ENCODE data around the gene CENPE.
A peak's percentile ranks its signal among the peaks of the same experiment; 100 is the strongest.

Gene CENPE

GRCh38 chr4:103098756-103099440 lies 99.2 kb downstream of the CENPE start:
- H3K27ac Mint-ChIP-seq, result peak overlapping the region in 1 of 2 donors; percentile 92
- no peak for ATAC-seq
- peak overlapping the region; percentile 85 to 90 for H3K4me3 Mint-ChIP-seq
- no peaks in the 10 kb centered on the region for H3K9me3 Mint-ChIP-seq
- peaks cover 35% of the 10 kb centered on the region for H3K4me1 Mint-ChIP-seq
- DNase-seq, result no peak
- H3K27me3 Mint-ChIP-seq, result no peaks in the 10 kb centered on the region

- peaks cover 35% of the 10 kb centered on the region for H3K4me1 Mint-ChIP-seq
- no peaks in the 10 kb centered on the region for H3K9me3 Mint-ChIP-seq
- no peak overlapping the region for H3K27ac Mint-ChIP-seq
- H3K27me3 Mint-ChIP-seq, result no peaks in the 10 kb centered on the region
- no peak for ATAC-seq
- DNase-seq, result no peak
- H3K4me3 Mint-ChIP-seq, result peak overlapping the region in 1 of 2 donors; percentile 90
Measured at GRCh38 chr4:103098341-103098740, 99.8 kb downstream of the CENPE start.

- no peak for DNase-seq
- Mint-ChIP-seq H3K9me3 (no peaks in the 10 kb centered on the region), H3K4me3 (no peak overlapping the region), H3K27me3 (no peaks in the 10 kb centered on the region), H3K4me1 (peaks cover 47% of the 10 kb centered on the region), H3K27ac (peak overlapping the region in 1 of 2 donors; percentile 55)
- ATAC-seq, result no peak
Measured at GRCh38 chr4:103097112-103097511, 101.0 kb downstream of the CENPE start.

GRCh38 chr4:103095080-103095479 lies 103.1 kb downstream of the CENPE start:
- H3K27me3 Mint-ChIP-seq, result no peaks in the 10 kb centered on the region
- ATAC-seq, result no peak
- H3K9me3 Mint-ChIP-seq, result no peaks in the 10 kb centered on the region
- H3K4me1 Mint-ChIP-seq, result peaks cover 55% of the 10 kb centered on the region
- no peak overlapping the region for H3K4me3 Mint-ChIP-seq
- no peak overlapping the region for H3K27ac Mint-ChIP-seq
- no peak for DNase-seq

- ATAC-seq (no peak), DNase-seq (no peak)
- Mint-ChIP-seq H3K4me1 (peaks cover 27% of the 10 kb centered on the region), H3K27me3 (no peaks in the 10 kb centered on the region), H3K9me3 (no peaks in the 10 kb centered on the region), H3K27ac (no peak overlapping the region), H3K4me3 (peak overlapping the region in 1 of 2 donors; percentile 17)
Measured at GRCh38 chr4:103092245-103092644, 105.9 kb downstream of the CENPE start.

- Mint-ChIP-seq H3K4me1 (peaks cover 23% of the 10 kb centered on the region), H3K9me3 (no peaks in the 10 kb centered on the region), H3K27ac (peak overlapping the region in 1 of 2 donors; percentile 19), H3K4me3 (peak overlapping the region in 1 of 2 donors; percentile 43), H3K27me3 (no peaks in the 10 kb centered on the region)
- ATAC-seq (peak; percentile 64), DNase-seq (peak; percentile 31 to 40)
Measured at GRCh38 chr4:103091601-103092223, 106.4 kb downstream of the CENPE start.

- ATAC-seq (no peak), DNase-seq (no peak)
- Mint-ChIP-seq H3K9me3 (no peaks in the 10 kb centered on the region), H3K27me3 (no peaks in the 10 kb centered on the region), H3K4me1 (peaks cover 21% of the 10 kb centered on the region), H3K27ac (no peak overlapping the region), H3K4me3 (no peak overlapping the region)
Measured at GRCh38 chr4:103089481-103089880, 108.7 kb downstream of the CENPE start.

- Mint-ChIP-seq H3K27me3 (no peaks in the 10 kb centered on the region), H3K27ac (no peak overlapping the region), H3K9me3 (no peaks in the 10 kb centered on the region), H3K4me1 (peaks cover 3% of the 10 kb centered on the region), H3K4me3 (no peak overlapping the region)
- ATAC-seq (no peak), DNase-seq (no peak)
Measured at GRCh38 chr4:103086551-103086950, 111.6 kb downstream of the CENPE start.

GRCh38 chr4:103085555-103086196 lies 112.5 kb downstream of the CENPE start:
- Mint-ChIP-seq H3K27ac (peak overlapping the region in 1 of 2 donors; percentile 31), H3K9me3 (no peaks in the 10 kb centered on the region), H3K4me3 (no peak overlapping the region), H3K27me3 (no peaks in the 10 kb centered on the region), H3K4me1 (no peaks in the 10 kb centered on the region)
- DNase-seq (no peak), ATAC-seq (no peak)

GRCh38 chr4:103079621-103080020 lies 118.5 kb downstream of the CENPE start:
- H3K4me1 Mint-ChIP-seq, result peaks cover 27% of the 10 kb centered on the region
- ATAC-seq (no peak), DNase-seq (no peak)
- H3K4me3 Mint-ChIP-seq, result no peak overlapping the region
- H3K27ac Mint-ChIP-seq, result peak overlapping the region in 1 of 2 donors; percentile 46
- H3K9me3 Mint-ChIP-seq, result no peaks in the 10 kb centered on the region
- H3K27me3 Mint-ChIP-seq, result no peaks in the 10 kb centered on the region

GRCh38 chr4:103076747-103077347 lies 121.3 kb downstream of the CENPE start, which contains the start of gene SLC9B2:
TSS of gene SLC9B2 (minus strand) at chr4:103076761. CDS start at chr4:103067550, 9,211 bp downstream.
- H3K27me3 Mint-ChIP-seq, result no peaks in the 10 kb centered on the region
- H3K4me1 Mint-ChIP-seq, result peaks cover 47% of the 10 kb centered on the region
- no peaks in the 10 kb centered on the region for H3K9me3 Mint-ChIP-seq
- ATAC-seq (peak; percentile 73), DNase-seq (no peak)
- peak within 1 kb of the TSS; percentile 98 to 99 for H3K4me3 Mint-ChIP-seq
- H3K27ac Mint-ChIP-seq, result peak within 1 kb of the TSS; percentile 100

- Mint-ChIP-seq H3K27me3 (no peaks in the 10 kb centered on the region), H3K4me3 (peak overlapping the region; percentile 98 to 99), H3K4me1 (peaks cover 48% of the 10 kb centered on the region), H3K27ac (peak overlapping the region; percentile 100), H3K9me3 (no peaks in the 10 kb centered on the region)
- DNase-seq (peak; percentile 72 to 78), ATAC-seq (peak; percentile 83)
Measured at GRCh38 chr4:103075894-103076746, 122.0 kb downstream of the CENPE start.

- peaks cover 52% of the 10 kb centered on the region for H3K4me1 Mint-ChIP-seq
- H3K27ac Mint-ChIP-seq, result peak overlapping the region; percentile 99 to 100
- H3K27me3 Mint-ChIP-seq, result no peaks in the 10 kb centered on the region
- no peak for DNase-seq
- peak overlapping the region; percentile 98 to 99 for H3K4me3 Mint-ChIP-seq
- ATAC-seq, result no peak
- H3K9me3 Mint-ChIP-seq, result no peaks in the 10 kb centered on the region
Measured at GRCh38 chr4:103075435-103075893, 122.7 kb downstream of the CENPE start.

- H3K4me1 Mint-ChIP-seq, result peaks cover 54% of the 10 kb centered on the region
- no peaks in the 10 kb centered on the region for H3K27me3 Mint-ChIP-seq
Measured at GRCh38 chr4:103074744-103075434, 123.3 kb downstream of the CENPE start.

More at GRCh38 chr4:103074744-103075434, 123.3 kb downstream of the CENPE start:
- no peak for ATAC-seq
- DNase-seq, result no peak
- H3K4me3 Mint-ChIP-seq, result peak overlapping the region; percentile 98 to 99
- no peaks in the 10 kb centered on the region for H3K9me3 Mint-ChIP-seq
- peak overlapping the region in 1 of 2 donors; percentile 99 for H3K27ac Mint-ChIP-seq

All from stimulated activated naive CD8-positive, alpha-beta T cell treated with anti-CD3 and anti-CD28 coated beads, Interleukin-15, amount 100 ng/mL, for 72 hours (primary cell).